Panc1 (cell line): ENCODE data around the gene SERTAD2. TPM values are rescaled to one million over a fixed set of nuclear protein-coding genes. Genes with fewer than 3 reads are reported as not detected.
A peak's percentile ranks its signal among the peaks of the same experiment; 100 is the strongest.

Experiments
- ATAC-seq: fragments of 200-7000 bp; cut with Tn5 transposase; 2 replicates; pipeline ENCODE4 v1.9.1; 2020; ENCODE audit warnings: mild to moderate bottlenecking, moderate library complexity
- BruUV-seq: library from RNA; stranded (reverse); fragments of 400-500 nt; replicated peaks from 2 replicates; lab custom pipeline; 2021; lab: Mats Ljungman, UMichigan
- CTCF ChIA-PET: fragments of 300-600 bp; sonication (Branson Sonifier 250); formaldehyde crosslinking; loops from one replicate; lab custom pipeline; 2022; ENCODE audit warnings: antibody characterized with exemption; lab: Charles Lee
- POLR2A ChIA-PET: fragments of 300-600 bp; sonication (Branson Sonifier 250); formaldehyde crosslinking; loops from one replicate; lab custom pipeline; 2022; ENCODE audit warnings: antibody characterized with exemption; lab: Charles Lee
- DNase-seq: peaks from one replicate; pipeline ENCODE4 v3.0.0-alpha.2; 2010; ENCODE audit warnings: low read depth, low spot score
- H3K27ac ChIP-seq: 2 replicates; pipeline ENCODE4 v1.5.1; 2011; ENCODE audit warnings: mild to moderate bottlenecking, low read length, inconsistent platforms
- H3K27me3 ChIP-seq: fragments of 200-500 bp; sonication (Bioruptor generic); 2 replicates; pipeline ENCODE4 v1.6.0; 2014; ENCODE audit warnings: low read length, inconsistent platforms; ENCODE audit not compliant: control insufficient read depth, insufficient read depth
- H3K36me3 ChIP-seq: fragments of 200-500 bp; sonication (Bioruptor generic); 2 replicates; pipeline ENCODE4 v1.5.1; 2014; ENCODE audit warnings: inconsistent platforms, mild to moderate bottlenecking, low read length, moderate library complexity; ENCODE audit not compliant: control insufficient read depth, insufficient read depth
- H3K4me1 ChIP-seq: 2 replicates; pipeline ENCODE4 v1.5.1; 2011; ENCODE audit warnings: inconsistent platforms, mild to moderate bottlenecking, low read length, moderate library complexity; ENCODE audit not compliant: control insufficient read depth, insufficient read depth
- H3K4me3 ChIP-seq, 2 experiments: 2 replicates each; pipeline ENCODE4 v1.5.1; 2011 to 2012; ENCODE audit warnings: low read depth in 2 of 2, low read length in 2 of 2, mild to moderate bottlenecking in 2 of 2, inconsistent platforms in 1 of 2, moderate library complexity in 1 of 2
- H3K9me3 ChIP-seq: fragments of 200-500 bp; sonication (Bioruptor generic); 2 replicates; pipeline ENCODE4 v1.5.1; 2014; ENCODE audit warnings: low read depth, mild to moderate bottlenecking, inconsistent platforms, low read length, moderate library complexity; ENCODE audit not compliant: control insufficient read depth, insufficient read depth
- POLR2AphosphoS5 ChIP-seq: IDR thresholded peaks from 2 replicates; pipeline ENCODE4 v1.6.1; 2012; ENCODE audit warnings: mild to moderate bottlenecking, low read depth, low read length, moderate library complexity
- SIN3A ChIP-seq: IDR thresholded peaks from 2 replicates; pipeline ENCODE4 v1.6.1; 2012; ENCODE audit warnings: low read depth, mild to moderate bottlenecking, low read length, moderate library complexity, borderline replicate concordance; ENCODE audit not compliant: insufficient read depth
- TCF7L2 ChIP-seq: IDR thresholded peaks from 2 replicates; pipeline ENCODE4 v1.6.1; 2011; ENCODE audit warnings: mild to moderate bottlenecking, low read depth, low read length, inconsistent platforms
- in situ Hi-C: cut with HindIII; loops from 2 replicates; pipeline ENCODE4 v1.10.0; 2016; ENCODE audit warnings: low sequenced_read_pairs, low pct_unique_long_range_greater_than_20kb
- intact Hi-C: fragments of 100-400 bp; cut with micrococcal nuclease; formaldehyde crosslinking; loops from one replicate; pipeline ENCODE4 v1.10.0; 2022; ENCODE audit not compliant: unreplicated experiment
- total RNA-seq: library from RNA; stranded (reverse); gene quantifications from one replicate; pipeline ENCODE4 v1.2.1, GENCODE V29; 2021; ENCODE audit not compliant: unreplicated experiment
- TF ChIP-seq, protein P1 (sequence below): fragments of 450-650 bp; IDR thresholded peaks from 2 replicates; pipeline ENCODE4 v1.5.1; 2017; ENCODE audit warnings: mild to moderate bottlenecking
- TF ChIP-seq, protein P2 (sequence below), 2 experiments: IDR thresholded peaks; 2 replicates each; pipeline ENCODE4 v1.6.1; 2011 to 2012; ENCODE audit warnings: low read depth in 2 of 2, control low read depth in 1 of 2, low read length in 1 of 2, mild to moderate bottlenecking in 1 of 2, moderate library complexity in 1 of 2; ENCODE audit not compliant: insufficient read depth in 1 of 2

SERTAD2 gene
- total RNA-seq, 1 experiment from 2014 or later = 24.3 TPM

DNA sequence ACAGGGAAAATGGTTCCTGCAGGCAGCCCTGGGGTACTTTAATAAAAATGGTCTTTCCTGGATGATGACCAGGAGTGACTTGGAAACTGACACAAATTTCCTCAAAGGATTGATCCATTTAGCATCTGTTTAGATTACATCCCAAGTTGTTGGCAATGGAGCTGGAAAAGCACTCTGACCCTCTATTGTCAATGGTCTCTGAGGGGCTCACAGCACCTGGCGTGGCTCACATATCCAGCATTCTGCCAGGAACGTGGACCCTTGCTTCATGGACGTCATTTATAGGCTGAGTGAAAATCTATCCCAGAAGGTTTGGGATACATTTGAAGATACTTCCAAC is 43.8 kb downstream of the SERTAD2 start:
- no peaks in the 10 kb centered on the region; the same call in 1 of the 2 replicates for H3K4me1 ChIP-seq
- intact Hi-C loops (no loop called here), in situ Hi-C loops (no loop called here)
- H3K4me3 ChIP-seq = peak overlapping the region; percentile 48 to 59
- TF ChIP-seq, protein P1, sequence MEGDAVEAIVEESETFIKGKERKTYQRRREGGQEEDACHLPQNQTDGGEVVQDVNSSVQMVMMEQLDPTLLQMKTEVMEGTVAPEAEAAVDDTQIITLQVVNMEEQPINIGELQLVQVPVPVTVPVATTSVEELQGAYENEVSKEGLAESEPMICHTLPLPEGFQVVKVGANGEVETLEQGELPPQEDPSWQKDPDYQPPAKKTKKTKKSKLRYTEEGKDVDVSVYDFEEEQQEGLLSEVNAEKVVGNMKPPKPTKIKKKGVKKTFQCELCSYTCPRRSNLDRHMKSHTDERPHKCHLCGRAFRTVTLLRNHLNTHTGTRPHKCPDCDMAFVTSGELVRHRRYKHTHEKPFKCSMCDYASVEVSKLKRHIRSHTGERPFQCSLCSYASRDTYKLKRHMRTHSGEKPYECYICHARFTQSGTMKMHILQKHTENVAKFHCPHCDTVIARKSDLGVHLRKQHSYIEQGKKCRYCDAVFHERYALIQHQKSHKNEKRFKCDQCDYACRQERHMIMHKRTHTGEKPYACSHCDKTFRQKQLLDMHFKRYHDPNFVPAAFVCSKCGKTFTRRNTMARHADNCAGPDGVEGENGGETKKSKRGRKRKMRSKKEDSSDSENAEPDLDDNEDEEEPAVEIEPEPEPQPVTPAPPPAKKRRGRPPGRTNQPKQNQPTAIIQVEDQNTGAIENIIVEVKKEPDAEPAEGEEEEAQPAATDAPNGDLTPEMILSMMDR = no peak
- TF ChIP-seq TCF7L2 (no peak), POLR2AphosphoS5 (no peak), SIN3A (no peak)
- TF ChIP-seq, protein P2, sequence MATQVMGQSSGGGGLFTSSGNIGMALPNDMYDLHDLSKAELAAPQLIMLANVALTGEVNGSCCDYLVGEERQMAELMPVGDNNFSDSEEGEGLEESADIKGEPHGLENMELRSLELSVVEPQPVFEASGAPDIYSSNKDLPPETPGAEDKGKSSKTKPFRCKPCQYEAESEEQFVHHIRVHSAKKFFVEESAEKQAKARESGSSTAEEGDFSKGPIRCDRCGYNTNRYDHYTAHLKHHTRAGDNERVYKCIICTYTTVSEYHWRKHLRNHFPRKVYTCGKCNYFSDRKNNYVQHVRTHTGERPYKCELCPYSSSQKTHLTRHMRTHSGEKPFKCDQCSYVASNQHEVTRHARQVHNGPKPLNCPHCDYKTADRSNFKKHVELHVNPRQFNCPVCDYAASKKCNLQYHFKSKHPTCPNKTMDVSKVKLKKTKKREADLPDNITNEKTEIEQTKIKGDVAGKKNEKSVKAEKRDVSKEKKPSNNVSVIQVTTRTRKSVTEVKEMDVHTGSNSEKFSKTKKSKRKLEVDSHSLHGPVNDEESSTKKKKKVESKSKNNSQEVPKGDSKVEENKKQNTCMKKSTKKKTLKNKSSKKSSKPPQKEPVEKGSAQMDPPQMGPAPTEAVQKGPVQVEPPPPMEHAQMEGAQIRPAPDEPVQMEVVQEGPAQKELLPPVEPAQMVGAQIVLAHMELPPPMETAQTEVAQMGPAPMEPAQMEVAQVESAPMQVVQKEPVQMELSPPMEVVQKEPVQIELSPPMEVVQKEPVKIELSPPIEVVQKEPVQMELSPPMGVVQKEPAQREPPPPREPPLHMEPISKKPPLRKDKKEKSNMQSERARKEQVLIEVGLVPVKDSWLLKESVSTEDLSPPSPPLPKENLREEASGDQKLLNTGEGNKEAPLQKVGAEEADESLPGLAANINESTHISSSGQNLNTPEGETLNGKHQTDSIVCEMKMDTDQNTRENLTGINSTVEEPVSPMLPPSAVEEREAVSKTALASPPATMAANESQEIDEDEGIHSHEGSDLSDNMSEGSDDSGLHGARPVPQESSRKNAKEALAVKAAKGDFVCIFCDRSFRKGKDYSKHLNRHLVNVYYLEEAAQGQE (IDR thresholded peaks at IDR 0.05; ENCODE audit: insufficient read depth in 1 of 2, low read depth in 2 of 2, low read length in 1 of 2) = no peak
- H3K27ac ChIP-seq = peak overlapping the region; percentile 58
- DNase-seq (no peak), ATAC-seq (no peak)
- ChIA-PET CTCF (no interaction called here), POLR2A (no interaction called here)
- H3K9me3 ChIP-seq = no peaks in the 10 kb centered on the region
- no TSS peak for BruUV-seq
- H3K36me3 ChIP-seq = no peaks in the 10 kb centered on the region
- no peaks in the 10 kb centered on the region for H3K27me3 ChIP-seq

DNA sequence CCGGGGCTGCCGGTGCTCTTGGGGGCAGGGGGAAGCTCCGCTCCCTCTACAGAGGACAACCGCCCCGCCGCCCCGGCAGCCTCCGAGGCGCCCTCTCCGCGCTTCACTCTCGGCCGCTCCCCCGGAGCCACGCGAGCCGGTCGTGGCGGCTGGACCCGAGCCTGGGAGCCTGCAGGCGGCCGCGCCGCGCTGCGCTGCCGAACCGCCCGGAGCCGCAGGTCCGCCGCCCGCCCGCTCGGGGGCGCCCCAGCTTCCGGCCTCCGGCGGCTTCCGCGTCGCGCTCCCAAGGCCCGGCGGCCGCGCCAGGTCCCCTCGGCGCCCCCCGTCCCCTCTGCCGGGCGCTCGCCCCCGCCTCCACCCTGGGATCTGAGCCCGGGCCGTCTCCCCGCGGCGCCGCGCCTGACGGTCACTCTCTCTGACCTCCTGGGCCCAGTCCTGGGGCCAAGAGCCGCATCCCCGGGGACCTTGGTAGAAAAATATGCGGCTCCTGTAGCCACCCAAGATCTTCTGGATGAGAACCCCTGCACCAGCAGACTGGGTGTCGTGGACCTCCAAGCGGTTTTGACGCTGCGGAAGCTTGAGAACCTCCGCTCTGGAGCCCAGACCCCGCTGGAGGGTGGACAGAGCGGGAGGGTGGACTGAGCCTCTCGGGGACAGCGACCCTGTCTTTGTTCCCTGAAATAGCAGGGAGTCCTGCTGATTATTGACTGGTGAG is 44.3 kb downstream of the SERTAD2 start:
- H3K4me1 ChIP-seq = no peaks in the 10 kb centered on the region; the same call in 1 of the 2 replicates
- no peaks in the 10 kb centered on the region for H3K9me3 ChIP-seq
- peak; percentile 93 for ATAC-seq

More for the DNA sequence above, 44.3 kb downstream of the SERTAD2 start:
- peak overlapping the region; percentile 48 to 59 for H3K4me3 ChIP-seq
- peak overlapping the region; percentile 58 for H3K27ac ChIP-seq
- ChIA-PET CTCF (no interaction called here), POLR2A (no interaction called here)
- no TSS peak for BruUV-seq
- TF ChIP-seq POLR2AphosphoS5 = no peak
- TF ChIP-seq, protein P1 = peak; percentile 94
- no peaks in the 10 kb centered on the region for H3K27me3 ChIP-seq
- intact Hi-C loops = no loop called here
- in situ Hi-C loops = no loop called here
- H3K36me3 ChIP-seq = no peaks in the 10 kb centered on the region
- no peak for DNase-seq
